Measurements from ENCODE around the gene DYNLT3. TPM values are rescaled to one million over a fixed set of nuclear protein-coding genes. Genes with fewer than 3 reads are reported as not detected.

Gene DYNLT3
- total RNA-seq, 1 donor, result 58.6 TPM

GRCh38 chrX:37824491-37825214 lies 22.7 kb downstream of the DYNLT3 start:
- Histone ChIP-seq H4K20me1 (ENCODE audit: insufficient read depth, low read length) (no peaks in the 10 kb centered on the region), H3K4me1 (ENCODE audit: insufficient read depth, low read length) (no peaks in the 10 kb centered on the region), H3K4me2 (ENCODE audit: insufficient read depth, low read length) (no peak overlapping the region), H3K27ac (ENCODE audit: low read depth, low read length) (no peak overlapping the region), H3K27me3 (ENCODE audit: insufficient read depth, low read length) (peaks cover 2% of the 10 kb centered on the region), H3K79me2 (ENCODE audit: insufficient read depth, low read length) (no peaks in the 10 kb centered on the region), H3K9me3 (ENCODE audit: low read depth, low read length) (no peaks in the 10 kb centered on the region), H3K4me3 (ENCODE audit: insufficient read depth, low read length) (no peak overlapping the region), H2AFZ (ENCODE audit: low read length) (no peak overlapping the region), H3K36me3 (ENCODE audit: insufficient read depth, low read length) (no peaks in the 10 kb centered on the region)
- no peak for DNase-seq (ENCODE audit: insufficient read length, low spot score, missing footprints)
- TF ChIP-seq CTCF (IDR thresholded peaks at IDR 0.05; ENCODE audit: extremely low read depth, low read depth, low read length), result no peak

GRCh38 chrX:37820646-37821045 lies 26.7 kb downstream of the DYNLT3 start:
- no peaks in the 10 kb centered on the region for H3K79me2 ChIP-seq (ENCODE audit: insufficient read depth, low read length)
- H3K4me1 ChIP-seq (ENCODE audit: insufficient read depth, low read length), result no peaks in the 10 kb centered on the region
- no peaks in the 10 kb centered on the region for H3K9me3 ChIP-seq (ENCODE audit: low read depth, low read length)
- no peaks in the 10 kb centered on the region for H4K20me1 ChIP-seq (ENCODE audit: insufficient read depth, low read length)
- H2AFZ ChIP-seq (ENCODE audit: low read length), result no peak overlapping the region
- no peak overlapping the region for H3K4me2 ChIP-seq (ENCODE audit: insufficient read depth, low read length)
- H3K27ac ChIP-seq (ENCODE audit: low read depth, low read length), result no peak overlapping the region
- no peak for DNase-seq (ENCODE audit: insufficient read length, low spot score, missing footprints)
- no peak overlapping the region for H3K4me3 ChIP-seq (ENCODE audit: insufficient read depth, low read length)
- peaks cover 2% of the 10 kb centered on the region for H3K27me3 ChIP-seq (ENCODE audit: insufficient read depth, low read length)
- no peaks in the 10 kb centered on the region for H3K36me3 ChIP-seq (ENCODE audit: insufficient read depth, low read length)
- TF ChIP-seq CTCF (IDR thresholded peaks at IDR 0.05; ENCODE audit: extremely low read depth, low read depth, low read length), result no peak

- no peak for DNase-seq (ENCODE audit: insufficient read length, low spot score, missing footprints)
- Histone ChIP-seq H4K20me1 (ENCODE audit: insufficient read depth, low read length) (no peaks in the 10 kb centered on the region), H3K4me1 (ENCODE audit: insufficient read depth, low read length) (no peaks in the 10 kb centered on the region), H3K27me3 (ENCODE audit: insufficient read depth, low read length) (peaks cover 1% of the 10 kb centered on the region), H3K27ac (ENCODE audit: low read depth, low read length) (no peak overlapping the region), H3K4me2 (ENCODE audit: insufficient read depth, low read length) (no peak overlapping the region), H3K9me3 (ENCODE audit: low read depth, low read length) (no peaks in the 10 kb centered on the region), H3K79me2 (ENCODE audit: insufficient read depth, low read length) (no peaks in the 10 kb centered on the region), H3K4me3 (ENCODE audit: insufficient read depth, low read length) (no peak overlapping the region), H2AFZ (ENCODE audit: low read length) (no peak overlapping the region), H3K36me3 (ENCODE audit: insufficient read depth, low read length) (no peaks in the 10 kb centered on the region)
- no peak for TF ChIP-seq CTCF (IDR thresholded peaks at IDR 0.05; ENCODE audit: extremely low read depth, low read depth, low read length)
Measured at GRCh38 chrX:37818031-37818430, 29.3 kb downstream of the DYNLT3 start.

GRCh38 chrX:37817579-37817978 lies 29.8 kb downstream of the DYNLT3 start:
- H4K20me1 ChIP-seq (ENCODE audit: insufficient read depth, low read length), result no peaks in the 10 kb centered on the region
- H3K27ac ChIP-seq (ENCODE audit: low read depth, low read length), result no peak overlapping the region
- H3K4me2 ChIP-seq (ENCODE audit: insufficient read depth, low read length), result no peak overlapping the region
- H3K9me3 ChIP-seq (ENCODE audit: low read depth, low read length), result no peaks in the 10 kb centered on the region
- H2AFZ ChIP-seq (ENCODE audit: low read length), result no peak overlapping the region
- no peaks in the 10 kb centered on the region for H3K36me3 ChIP-seq (ENCODE audit: insufficient read depth, low read length)
- H3K27me3 ChIP-seq (ENCODE audit: insufficient read depth, low read length), result no peaks in the 10 kb centered on the region
- H3K4me3 ChIP-seq (ENCODE audit: insufficient read depth, low read length), result no peak overlapping the region
- DNase-seq (ENCODE audit: insufficient read length, low spot score, missing footprints), result no peak
- TF ChIP-seq CTCF (IDR thresholded peaks at IDR 0.05; ENCODE audit: extremely low read depth, low read depth, low read length), result no peak
- no peaks in the 10 kb centered on the region for H3K4me1 ChIP-seq (ENCODE audit: insufficient read depth, low read length)
- no peaks in the 10 kb centered on the region for H3K79me2 ChIP-seq (ENCODE audit: insufficient read depth, low read length)

Measured in osteoblast (primary cell).